ENCODE results near the gene LRP1B. TPM values are rescaled to one million over a fixed set of nuclear protein-coding genes. Genes with fewer than 3 reads are reported as not detected.

LRP1B gene
- total RNA-seq, 4 donors from 2014 or later: 3.3 to 11.1 (median 4.6) TPM

DNA sequence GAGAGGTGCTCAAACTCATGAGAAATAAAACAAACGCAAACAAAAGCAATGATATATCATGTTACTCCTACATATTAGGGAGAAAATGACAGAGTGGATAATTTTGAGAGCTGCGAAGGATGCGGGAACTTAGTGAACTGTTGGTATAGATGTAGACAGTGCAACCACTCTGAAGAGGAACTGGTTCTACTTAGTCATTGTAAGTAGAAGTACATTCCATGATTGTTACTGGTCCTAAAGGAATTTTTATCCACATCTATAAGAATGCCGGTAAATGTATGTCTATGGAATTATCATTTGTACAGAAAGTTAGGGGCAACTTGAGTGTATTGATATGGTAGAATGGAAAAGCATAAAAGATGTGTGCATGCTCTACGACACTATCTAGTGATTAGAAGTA lies 1238.4 kb downstream of the LRP1B start:
- ATAC-seq: no peak
- intact Hi-C loops (cut with DNase I; ENCODE audit: low total_unique reads): no loop called here

DNA sequence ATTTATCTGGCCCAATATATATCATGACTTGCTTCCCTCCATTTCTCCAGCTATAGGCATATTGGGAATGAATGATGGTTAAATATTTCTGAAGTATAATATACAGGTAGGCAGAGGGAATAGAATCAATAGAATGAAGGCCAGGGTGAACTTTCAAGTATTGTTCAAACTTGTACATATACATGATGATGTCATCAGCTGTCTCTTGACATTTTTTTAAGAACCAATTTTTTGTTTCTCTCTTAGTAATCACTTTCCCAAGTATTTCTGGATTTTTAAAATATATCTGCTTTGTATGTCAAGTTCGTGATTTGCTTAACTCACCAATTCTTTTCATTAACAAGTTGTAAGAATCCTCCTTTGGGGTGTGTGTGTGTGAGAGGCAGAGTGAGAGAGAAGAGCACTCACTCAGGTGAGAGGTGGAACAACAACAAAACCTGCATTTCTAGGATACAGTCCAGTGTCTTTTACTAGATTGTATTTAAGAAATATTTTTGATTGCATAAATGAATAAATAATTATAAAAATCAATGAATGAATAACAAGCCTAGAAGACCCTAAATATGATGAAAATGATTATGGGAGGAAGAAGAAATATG lies 1239.1 kb downstream of the LRP1B start:
- Histone ChIP-seq H3K4me1 (no peaks in the 10 kb centered on the region), H3K9me3 (peaks cover 0 to 2% (median 0%) of the 10 kb centered on the region in 3 donors), H3K4me3 (no peak overlapping the region), H3K27me3 (no peaks in the 10 kb centered on the region), H3K27ac (no peak overlapping the region), H3K36me3 (no peaks in the 10 kb centered on the region)
- intact Hi-C loops (cut with DNase I; ENCODE audit: low total_unique reads): no loop called here
- ATAC-seq (no peak), DNase-seq (no peak)
- in situ Hi-C loops (cut with MboI; ENCODE audit: low sequenced_read_pairs in 4 of 4): no loop called here
- TF ChIP-seq POLR2A (IDR thresholded peaks at IDR 0.05): no peak
- TF ChIP-seq, protein P1, sequence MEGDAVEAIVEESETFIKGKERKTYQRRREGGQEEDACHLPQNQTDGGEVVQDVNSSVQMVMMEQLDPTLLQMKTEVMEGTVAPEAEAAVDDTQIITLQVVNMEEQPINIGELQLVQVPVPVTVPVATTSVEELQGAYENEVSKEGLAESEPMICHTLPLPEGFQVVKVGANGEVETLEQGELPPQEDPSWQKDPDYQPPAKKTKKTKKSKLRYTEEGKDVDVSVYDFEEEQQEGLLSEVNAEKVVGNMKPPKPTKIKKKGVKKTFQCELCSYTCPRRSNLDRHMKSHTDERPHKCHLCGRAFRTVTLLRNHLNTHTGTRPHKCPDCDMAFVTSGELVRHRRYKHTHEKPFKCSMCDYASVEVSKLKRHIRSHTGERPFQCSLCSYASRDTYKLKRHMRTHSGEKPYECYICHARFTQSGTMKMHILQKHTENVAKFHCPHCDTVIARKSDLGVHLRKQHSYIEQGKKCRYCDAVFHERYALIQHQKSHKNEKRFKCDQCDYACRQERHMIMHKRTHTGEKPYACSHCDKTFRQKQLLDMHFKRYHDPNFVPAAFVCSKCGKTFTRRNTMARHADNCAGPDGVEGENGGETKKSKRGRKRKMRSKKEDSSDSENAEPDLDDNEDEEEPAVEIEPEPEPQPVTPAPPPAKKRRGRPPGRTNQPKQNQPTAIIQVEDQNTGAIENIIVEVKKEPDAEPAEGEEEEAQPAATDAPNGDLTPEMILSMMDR (IDR thresholded peaks at IDR 0.05 in 4 of 5, conservative IDR thresholded peaks at IDR 0.05 in 1 of 5): no peak

More for the DNA sequence above, 1238.4 kb downstream of the LRP1B start:
- no peak for TF ChIP-seq POLR2A (IDR thresholded peaks at IDR 0.05)
- TF ChIP-seq, protein P1 (IDR thresholded peaks at IDR 0.05 in 4 of 5, conservative IDR thresholded peaks at IDR 0.05 in 1 of 5): no peak
- H3K36me3 ChIP-seq: no peaks in the 10 kb centered on the region
- H3K27ac ChIP-seq: no peak overlapping the region
- no peaks in the 10 kb centered on the region for H3K4me1 ChIP-seq
- no peak overlapping the region for H3K4me3 ChIP-seq
- no peak for DNase-seq
- in situ Hi-C loops (cut with MboI; ENCODE audit: low sequenced_read_pairs in 4 of 4): no loop called here
- no peaks in the 10 kb centered on the region for H3K27me3 ChIP-seq
- H3K9me3 ChIP-seq: peaks cover 0 to 2% (median 0%) of the 10 kb centered on the region in 3 donors

DNA sequence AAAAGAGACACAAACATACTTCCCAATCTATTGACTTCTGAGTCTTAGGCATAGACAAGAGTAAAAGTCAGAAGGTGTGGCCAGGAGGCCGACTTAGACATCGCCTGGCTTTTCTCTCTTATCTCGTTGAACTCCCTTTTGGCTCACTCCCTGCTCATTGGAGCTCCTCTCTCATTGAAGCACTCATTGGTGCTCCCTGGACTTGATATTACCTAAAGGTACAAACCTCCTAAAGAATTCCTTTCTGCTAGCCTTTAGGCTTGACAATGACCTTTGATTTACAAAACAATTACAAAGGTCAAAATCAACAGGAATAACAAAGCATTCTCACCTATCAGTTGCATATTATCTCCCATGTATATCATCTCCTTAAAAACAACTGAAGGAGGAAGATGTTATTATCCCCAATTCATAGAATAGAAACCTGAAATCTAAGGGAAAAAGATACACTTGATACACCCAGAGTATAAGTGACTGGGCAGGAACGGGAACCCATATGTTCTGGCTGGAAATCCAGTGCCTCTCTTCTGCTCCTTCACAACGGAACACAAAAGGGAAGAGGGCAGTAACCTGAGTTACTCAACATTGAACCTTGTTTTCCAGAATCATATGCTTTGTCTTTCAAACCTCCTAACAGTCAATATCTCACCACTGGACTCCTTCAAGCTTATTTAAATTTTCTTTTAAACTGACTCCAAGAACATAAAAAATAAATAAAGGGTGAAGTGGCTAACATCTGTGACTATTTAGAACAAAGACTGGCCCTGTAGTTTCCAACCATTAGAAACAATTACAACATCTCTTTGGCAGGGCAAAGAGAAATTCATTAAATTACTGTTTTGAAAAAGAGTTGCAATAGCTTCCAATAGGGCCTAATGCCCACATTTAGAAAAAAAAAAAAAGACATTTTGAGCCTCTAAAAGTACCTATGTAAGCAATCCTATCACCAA lies 1247.9 kb downstream of the LRP1B start:
- TF ChIP-seq, protein P1 (IDR thresholded peaks at IDR 0.05 in 4 of 5, conservative IDR thresholded peaks at IDR 0.05 in 1 of 5): no peak
- no peak for TF ChIP-seq POLR2A (IDR thresholded peaks at IDR 0.05)
- H3K27me3 ChIP-seq: no peaks in the 10 kb centered on the region
- no peak overlapping the region for H3K27ac ChIP-seq
- H3K4me3 ChIP-seq: no peak overlapping the region
- no peak for DNase-seq
- H3K36me3 ChIP-seq: no peaks in the 10 kb centered on the region
- peak in 1 of 2 donors; percentile 16 for ATAC-seq
- H3K9me3 ChIP-seq: no peaks in the 10 kb centered on the region
- intact Hi-C loops (cut with DNase I; ENCODE audit: low total_unique reads) (no loop called here), in situ Hi-C loops (cut with MboI; ENCODE audit: low sequenced_read_pairs in 4 of 4) (no loop called here)
- no peaks in the 10 kb centered on the region for H3K4me1 ChIP-seq

DNA sequence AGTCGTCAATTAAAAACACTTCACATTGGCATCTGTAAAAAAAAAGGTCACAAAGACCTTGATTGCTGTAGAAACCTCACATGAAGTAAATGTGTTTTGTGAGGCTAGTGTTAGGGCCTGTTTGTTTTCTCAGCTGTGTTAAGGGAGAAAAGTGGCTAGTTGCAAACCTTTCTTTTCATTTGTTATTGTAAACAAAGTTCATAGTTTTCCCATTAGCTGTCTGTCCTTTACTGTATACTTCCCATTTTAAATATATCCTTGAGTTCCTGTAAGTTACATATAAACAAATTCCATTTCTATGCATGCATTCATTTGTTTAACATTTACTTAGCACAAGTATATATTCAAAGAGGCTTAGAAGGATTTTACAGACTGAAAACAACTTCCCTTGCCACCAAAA lies 1250.2 kb downstream of the LRP1B start:
- Histone ChIP-seq H3K27ac (no peak overlapping the region), H3K27me3 (no peaks in the 10 kb centered on the region), H3K4me1 (no peaks in the 10 kb centered on the region), H3K36me3 (no peaks in the 10 kb centered on the region), H3K4me3 (no peak overlapping the region), H3K9me3 (no peaks in the 10 kb centered on the region)
- intact Hi-C loops (cut with DNase I; ENCODE audit: low total_unique reads) (no loop called here), in situ Hi-C loops (cut with MboI; ENCODE audit: low sequenced_read_pairs in 4 of 4) (no loop called here)
- no peak for TF ChIP-seq POLR2A (IDR thresholded peaks at IDR 0.05)
- TF ChIP-seq, protein P1 (IDR thresholded peaks at IDR 0.05 in 4 of 5, conservative IDR thresholded peaks at IDR 0.05 in 1 of 5): no peak
- ATAC-seq (no peak), DNase-seq (no peak)
